HG02840 (cell line): Measurements from ENCODE around the gene RTN4.
A peak's percentile ranks its signal among the peaks of the same experiment; 100 is the strongest.
"Not testable (repeated sequence)": the region's sequence is repeated elsewhere in the genome, so short reads cannot be mapped to it uniquely, and the experiment has no call there.

Experiments used
- ATAC-seq: cut with Tn5 transposase; IDR thresholded peaks from one replicate; pipeline ENCODE4 v1.9.1; 2021; ENCODE audit warnings: mild to moderate bottlenecking, moderate library complexity, moderate number of reproducible peaks; ENCODE audit not compliant: unreplicated experiment, low FRiP score

RTN4 gene

GRCh38 chr2:55050100-55050994 is at the start of gene RTN4:
TSS of gene RTN4 (minus strand) at chr2:55050451. CDS start at chr2:55050300, 151 bp downstream.
- peak; percentile 79 for ATAC-seq

GRCh38 chr2:55099493-55099877 is 49.2 kb upstream of the RTN4 start:
- ATAC-seq = no peak

GRCh38 chr2:55097461-55098410 is 47.5 kb upstream of the RTN4 start:
- no peak for ATAC-seq

GRCh38 chr2:55097082-55097460 is 46.8 kb upstream of the RTN4 start:
- ATAC-seq = no peak

GRCh38 chr2:55096586-55096985 is 46.3 kb upstream of the RTN4 start:
- no peak for ATAC-seq

- ATAC-seq = no peak
These were observed 43.1 kb upstream of the RTN4 start for GRCh38 chr2:55093381-55093780.

- ATAC-seq = no peak
These were observed 42.2 kb upstream of the RTN4 start for GRCh38 chr2:55092439-55092838.

- not testable (repeated sequence) for ATAC-seq
These were observed 41.4 kb upstream of the RTN4 start for GRCh38 chr2:55091681-55092080.

GRCh38 chr2:55090702-55091101 is 40.5 kb upstream of the RTN4 start:
- ATAC-seq = no peak

- ATAC-seq = no peak
These were observed 39.5 kb upstream of the RTN4 start for GRCh38 chr2:55089726-55090125.

GRCh38 chr2:55088400-55088799 is 38.1 kb upstream of the RTN4 start:
- no peak for ATAC-seq

- no peak for ATAC-seq
These were observed 37.7 kb upstream of the RTN4 start for GRCh38 chr2:55087936-55088335.

GRCh38 chr2:55087501-55087900 is 37.2 kb upstream of the RTN4 start:
- ATAC-seq = no peak

- ATAC-seq = no peak
These were observed 35.1 kb upstream of the RTN4 start for GRCh38 chr2:55085113-55086040.

GRCh38 chr2:55084641-55085040 is 34.4 kb upstream of the RTN4 start:
- ATAC-seq = no peak

GRCh38 chr2:55080204-55080738 is 30.0 kb upstream of the RTN4 start:
- ATAC-seq = no peak

- no peak for ATAC-seq
These were observed 28.7 kb upstream of the RTN4 start for GRCh38 chr2:55078956-55079355.

- ATAC-seq = no peak
These were observed 26.5 kb upstream of the RTN4 start for GRCh38 chr2:55076721-55077120.

- ATAC-seq = not testable (repeated sequence)
These were observed 25.8 kb upstream of the RTN4 start for GRCh38 chr2:55076019-55076418.
